ENCODE measurements around the gene SPNS2. TPM values are rescaled to one million over a fixed set of nuclear protein-coding genes. Genes with fewer than 3 reads are reported as not detected.

The SPNS2 gene
- total and polyA plus RNA-seq, 2 of the 8 experiments (the other 6 are each of a cell fraction or from before 2014, with no cell fraction given) = 1.2 to 1.5 TPM

GRCh38 chr17:4475463-4475862 lies 23.2 kb upstream of the SPNS2 start:
- Histone ChIP-seq H3K18ac (ENCODE audit: extremely low read depth, low read length) (no peak overlapping the region), H3K4me1 (replicated peaks in 1 of 4; ENCODE audit: control insufficient read depth in 3 of 4, insufficient read depth in 4 of 4, low read length in 3 of 4) (peaks cover 0 to 5% (median 2%) of the 10 kb centered on the region in 4 experiments; a peak in 3 of 7 replicates), H2BK15ac (ENCODE audit: low read length) (no peak overlapping the region), H2AFZ (ENCODE audit: low read length) (no peak overlapping the region), H3K79me1 (ENCODE audit: low read depth, low read length) (no peaks in the 10 kb centered on the region), H3K14ac (ENCODE audit: insufficient read length) (no peak overlapping the region), H3K9ac (replicated peaks in 1 of 4; ENCODE audit: extremely low read depth in 1 of 4, low read depth in 3 of 4, low read length in 3 of 4) (no peak overlapping the region), H3K4me2 (ENCODE audit: insufficient read depth in 1 of 2, low read depth in 2 of 2, low read length in 2 of 2) (no peak overlapping the region), H3K27me3 (replicated peaks in 1 of 4; ENCODE audit: control insufficient read depth in 3 of 4, extremely low read depth in 1 of 4, insufficient read depth in 3 of 4, low read length in 3 of 4) (no peaks in the 10 kb centered on the region), H3K4ac (replicated peaks; ENCODE audit: insufficient read length, low read depth, low read length) (no peak overlapping the region), H4K91ac (replicated peaks; ENCODE audit: insufficient read length, low read length) (no peak overlapping the region), H2BK12ac (ENCODE audit: low read depth, low read length) (no peak overlapping the region), H3K9me3 (ENCODE audit: insufficient read depth in 2 of 2, low read depth in 1 of 2, low read length in 1 of 2) (no peaks in the 10 kb centered on the region), H2BK5ac (ENCODE audit: low read depth, low read length) (0 out of 2 replicates have a peak overlapping the region, but pooled peaks have one; percentile 2), H4K5ac (ENCODE audit: insufficient read length, low read depth, low read length) (no peak overlapping the region), H3K23me2 (ENCODE audit: low read depth, low read length) (no peaks in the 10 kb centered on the region), H3K23ac (ENCODE audit: insufficient read length) (no peak overlapping the region), H3K56ac (replicated peaks; ENCODE audit: insufficient read length, low read depth, low read length) (no peak overlapping the region), H2AK5ac (ENCODE audit: low read depth, low read length) (no peak overlapping the region), H3K36me3 (ENCODE audit: control insufficient read depth in 2 of 4, insufficient read depth in 4 of 4, low read length in 3 of 4) (no peaks in the 10 kb centered on the region), H3K27ac (ENCODE audit: low read depth, low read length) (no peak overlapping the region), H3K79me2 (ENCODE audit: control insufficient read depth in 1 of 2, insufficient read depth in 2 of 2, low read length in 2 of 2) (no peaks in the 10 kb centered on the region), H4K20me1 (replicated peaks in 1 of 2; ENCODE audit: control insufficient read depth in 1 of 2, insufficient read depth in 2 of 2, low read length in 2 of 2) (no peaks in the 10 kb centered on the region), H4K8ac (ENCODE audit: extremely low read depth, insufficient read depth, low read length) (0 out of 2 replicates have a peak overlapping the region, but pooled peaks have one; percentile 22), H2BK20ac (ENCODE audit: low read length) (no peak overlapping the region), H2BK120ac (replicated peaks; ENCODE audit: low read depth, low read length) (no peak overlapping the region), H3K4me3 (ENCODE audit: extremely low read depth in 1 of 4, insufficient read depth in 2 of 4, low read depth in 3 of 4, low read length in 4 of 4) (no peak overlapping the region)
- no peak for DNase-seq (ENCODE audit: low read depth in 1 of 2, low spot score in 2 of 2)
- POLR2A ChIA-PET (ENCODE audit: partially characterized antibody) = interaction anchor here (0.6 kb wide), 1 partner anchor 68 kb away, joined by 3 read pairs; no protein-coding TSS in a partner anchor
- WGBS, 2 experiments (ENCODE audit: extremely low coverage in 1 of 2, insufficient coverage in 1 of 2, insufficient read length in 1 of 2, insufficient replicate concordance in 2 of 2, low coverage in 1 of 2, low lambda C conversion rate in 2 of 2, missing lambda C conversion rate in 1 of 2) = 84% methylated on average over 7 of the region's 7 CpGs; no CpG with 5 or more reads in 1 of the 2 experiments
- TF ChIP-seq KDM4A (IDR thresholded peaks at IDR 0.05; ENCODE audit: low read depth, low read length, severe bottlenecking) (no peak), POLR2A (IDR thresholded peaks at IDR 0.05; ENCODE audit: control extremely low read depth in 1 of 2, low read depth in 2 of 2, low read length in 2 of 2) (no peak), ASH2L (IDR thresholded peaks at IDR 0.05; ENCODE audit: low read length) (no peak), RBBP5 (IDR thresholded peaks at IDR 0.05; ENCODE audit: borderline replicate concordance, low read depth, low read length) (no peak), RFX5 (IDR thresholded peaks at IDR 0.05; ENCODE audit: borderline replicate concordance, low read depth, low read length) (no peak), SIX5 (IDR thresholded peaks at IDR 0.05; ENCODE audit: low read depth, low read length) (no peak), TAF1 (IDR thresholded peaks at IDR 0.05; ENCODE audit: low read depth, low read length) (no peak), CREB1 (IDR thresholded peaks at IDR 0.05) (no peak)
- CTCF ChIA-PET (ENCODE audit: partially characterized antibody) = interaction anchor here (0.5 to 1.3 kb wide), 4 partner anchors 9 to 260 kb away, joined by 3 to 4 read pairs (median 3); no protein-coding TSS in a partner anchor
- FAIRE-seq = no peak
